Endodermal cell (in vitro differentiated cells): ENCODE results near the gene ZNF610. TPM values are rescaled to one million over a fixed set of nuclear protein-coding genes. Genes with fewer than 3 reads are reported as not detected.

Experiments
- DNase-seq: peaks from one replicate; pipeline ENCODE4 v3.0.0-alpha.2; 2017
- H3K27ac ChIP-seq: 2 replicates; pipeline ENCODE4 v1.5.1; 2013; ENCODE audit warnings: mild to moderate bottlenecking, low read depth, low read length, moderate library complexity
- H3K27me3 ChIP-seq: 2 replicates; pipeline ENCODE4 v1.6.1; 2013; ENCODE audit warnings: mild to moderate bottlenecking, low read length, moderate library complexity; ENCODE audit not compliant: insufficient read depth, control insufficient read depth, poor library complexity, severe bottlenecking
- H3K36me3 ChIP-seq: 2 replicates; pipeline ENCODE4 v1.7.0; 2013; ENCODE audit warnings: mild to moderate bottlenecking, low read length, moderate library complexity; ENCODE audit not compliant: control insufficient read depth, insufficient read depth
- H3K4me1 ChIP-seq: one replicate; pipeline ENCODE4 v1.7.0; 2013; ENCODE audit warnings: low read length; ENCODE audit not compliant: control insufficient read depth, insufficient read depth
- H3K4me3 ChIP-seq: 2 replicates; pipeline ENCODE4 v1.5.1; 2013; ENCODE audit warnings: mild to moderate bottlenecking, low read length, moderate library complexity
- H3K9ac ChIP-seq: 2 replicates; pipeline ENCODE4 v1.6.1; 2013; ENCODE audit warnings: mild to moderate bottlenecking, low read length, moderate library complexity; ENCODE audit not compliant: poor library complexity, severe bottlenecking; ENCODE audit errors: extremely low read depth
- H3K9me3 ChIP-seq: 2 replicates; pipeline ENCODE4 v1.6.1; 2013; ENCODE audit warnings: mild to moderate bottlenecking, low read length, moderate library complexity; ENCODE audit not compliant: control insufficient read depth
- H3K27ac Mint-ChIP-seq: 2 replicates; pipeline ENCODE4 v1.8.0; 2020; ENCODE audit warnings: mixed read lengths
- H3K27me3 Mint-ChIP-seq: 2 replicates; pipeline ENCODE4 v1.8.0; 2021; ENCODE audit warnings: mild to moderate bottlenecking, mixed read lengths; ENCODE audit not compliant: insufficient read depth
- H3K36me3 Mint-ChIP-seq: 2 replicates; pipeline ENCODE4 v1.8.0; 2020; ENCODE audit warnings: low read depth, mixed read lengths
- H3K4me1 Mint-ChIP-seq: 2 replicates; pipeline ENCODE4 v1.8.0; 2020; ENCODE audit warnings: mixed read lengths
- H3K4me3 Mint-ChIP-seq: 2 replicates; pipeline ENCODE4 v1.8.0; 2020; ENCODE audit warnings: mild to moderate bottlenecking, moderate library complexity, mixed read lengths
- H3K9me3 Mint-ChIP-seq: 2 replicates; pipeline ENCODE4 v1.8.0; 2020; ENCODE audit warnings: mild to moderate bottlenecking, mixed read lengths
- CTCF ChIP-seq: fragments of 200-600 bp; sonication (generic); conservative IDR thresholded peaks from 2 replicates; pipeline ENCODE4 v1.5.0; 2021; ENCODE audit warnings: antibody characterized with exemption, mild to moderate bottlenecking
- WGBS, 2 experiments: methylation state at CpG; one replicate each; pipeline versions ENCODE4 v1.1.5 to v1.1.7; 2013; ENCODE audit warnings: missing lambda C conversion rate in 2 of 2, mixed read lengths in 1 of 2; ENCODE audit not compliant: insufficient coverage in 1 of 2, insufficient read length in 1 of 2; 5-methylcytosine and 5-hydroxymethylcytosine counted together
- total RNA-seq, 2 donors: library from RNA; stranded (reverse); fragmentation: NEBNext Ultra II Directional in 1 of 2; extraction: Animal tissue kit (Norgen Biotek cat#: 25700) in 1 of 2; gene quantifications; 2 replicates in 1 of 2; 3 replicates in 1 of 2; pipeline ENCODE4 v1.2.1, GENCODE V29; 2021

ZNF610 gene
- total RNA-seq, 2 donors from 2014 or later: 8.1 to 15.2 TPM

- H3K9me3 ChIP-seq: peaks cover 70% of the 10 kb centered on the region
- H3K4me1 ChIP-seq: no peaks in the 10 kb centered on the region
- no peak overlapping the region for H3K27ac ChIP-seq
- H3K4me3 ChIP-seq: no peak overlapping the region
- no peak overlapping the region for H3K27ac Mint-ChIP-seq
- no peaks in the 10 kb centered on the region for H3K4me1 Mint-ChIP-seq
- peaks cover 80% of the 10 kb centered on the region for H3K9me3 Mint-ChIP-seq
- peaks cover 2% of the 10 kb centered on the region for H3K27me3 Mint-ChIP-seq
- DNase-seq: no peak
- H3K4me3 Mint-ChIP-seq: no peak overlapping the region
- 86 to 94% methylated on average over 5 of the region's 5 CpGs for WGBS, 2 experiments
- no peak for TF ChIP-seq CTCF
- H3K36me3 ChIP-seq: no peaks in the 10 kb centered on the region
- no peak overlapping the region for H3K9ac ChIP-seq
- H3K27me3 ChIP-seq: no peaks in the 10 kb centered on the region
- H3K36me3 Mint-ChIP-seq: peaks cover 48% of the 10 kb centered on the region
Measured at GRCh38 chr19:52415711-52416110, 79.7 kb downstream of the ZNF610 start.

Other genes starting within 250 kb of the ZNF610 start
- 10 to 100 TPM; 27.3 to 37.7 TPM for gene ZNF841, start 240.5 kb upstream of the ZNF610 start, total RNA-seq
- gene ZNF616, start 196.3 kb upstream of the ZNF610 start, total RNA-seq: 10 to 100 TPM; 23.5 to 24.5 TPM
- 10 to 100 TPM; 22.1 to 26.2 TPM for gene ZNF836, start 164.6 kb upstream of the ZNF610 start, total RNA-seq
- gene PPP2R1A, start 146.2 kb upstream of the ZNF610 start, total RNA-seq: 100 to 1,000 TPM; 345 to 348 TPM
- 10 to 100 TPM; 31.2 to 41.6 TPM for gene ZNF766, start 66.7 kb upstream of the ZNF610 start, total RNA-seq
- gene ZNF480, start 39.1 kb upstream of the ZNF610 start, total RNA-seq: 10 to 100 TPM; 31.1 to 38.5 TPM
- 10 to 100 TPM; 13.5 to 20.9 TPM for gene ZNF880, start 33.7 kb downstream of the ZNF610 start, total RNA-seq
- 10 to 100 TPM in 1 of 2 donors, 1 to 10 TPM in 1; 2.9 to 39.1 TPM for gene ZNF528, start 61.6 kb downstream of the ZNF610 start, total RNA-seq
- gene ZNF534, start 92.9 kb downstream of the ZNF610 start, total RNA-seq: under 1 TPM in 1 of 2 donors, not detected in 1; 0.62 TPM
- 10 to 100 TPM; 11.8 to 29.8 TPM for gene ZNF578, start 117.3 kb downstream of the ZNF610 start, total RNA-seq
- gene ZNF808, start 191.4 kb downstream of the ZNF610 start, total RNA-seq: 10 to 100 TPM; 52.4 to 61.6 TPM
- gene ZNF701, start 234.0 kb downstream of the ZNF610 start, total RNA-seq: 10 to 100 TPM; 42.0 to 45.3 TPM